Measurements from ENCODE around the gene PTPRN2. TPM values are rescaled to one million over a fixed set of nuclear protein-coding genes. Genes with fewer than 3 reads are reported as not detected.

PTPRN2 gene
- total and polyA plus RNA-seq, 2 of the 13 experiments (the other 11 are each of a cell fraction or from before 2014, with no cell fraction given) = 2.5 to 24.2 TPM

- CTCF ChIA-PET (ENCODE audit: low intra/inter-chr PET ratio, low total read pairs) = no interaction called here
- H3K4me3 ChIP-seq (replicated peaks in 1 of 3; ENCODE audit: insufficient read depth in 1 of 3, low read depth in 2 of 3, low read length in 3 of 3) = no peak overlapping the region
- H3K9ac ChIP-seq (ENCODE audit: insufficient read depth, low read depth, low read length) = no peak overlapping the region
- intact Hi-C loops (cut with micrococcal nuclease; ENCODE audit: unreplicated experiment) (no loop called here), in situ Hi-C loops (cut with HindIII; ENCODE audit: extremely low pct_ligation_motif_present, low pct_unique_long_range_greater_than_20kb) (no loop called here)
- no peak overlapping the region for H3K4me2 ChIP-seq (ENCODE audit: low read depth, low read length)
- TF ChIP-seq, protein P1, sequence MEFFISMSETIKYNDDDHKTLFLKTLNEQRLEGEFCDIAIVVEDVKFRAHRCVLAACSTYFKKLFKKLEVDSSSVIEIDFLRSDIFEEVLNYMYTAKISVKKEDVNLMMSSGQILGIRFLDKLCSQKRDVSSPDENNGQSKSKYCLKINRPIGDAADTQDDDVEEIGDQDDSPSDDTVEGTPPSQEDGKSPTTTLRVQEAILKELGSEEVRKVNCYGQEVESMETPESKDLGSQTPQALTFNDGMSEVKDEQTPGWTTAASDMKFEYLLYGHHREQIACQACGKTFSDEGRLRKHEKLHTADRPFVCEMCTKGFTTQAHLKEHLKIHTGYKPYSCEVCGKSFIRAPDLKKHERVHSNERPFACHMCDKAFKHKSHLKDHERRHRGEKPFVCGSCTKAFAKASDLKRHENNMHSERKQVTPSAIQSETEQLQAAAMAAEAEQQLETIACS (CRISPR knock-in tag; IDR thresholded peaks at IDR 0.05) = no peak
- TF ChIP-seq ZNF432 (CRISPR knock-in tag; IDR thresholded peaks at IDR 0.05; ENCODE audit: borderline replicate concordance) (no peak), THAP7 (CRISPR knock-in tag; IDR thresholded peaks at IDR 0.05) (no peak), ZNF460 (CRISPR knock-in tag; IDR thresholded peaks at IDR 0.05; ENCODE audit: borderline replicate concordance) (no peak), ZNF550 (CRISPR knock-in tag; IDR thresholded peaks at IDR 0.05; ENCODE audit: borderline replicate concordance) (no peak), TBL1XR1 (IDR thresholded peaks at IDR 0.05; ENCODE audit: borderline replicate concordance, low read length, partially characterized antibody) (no peak), SP2 (CRISPR knock-in tag; IDR thresholded peaks at IDR 0.05) (no peak), ZNF780A (CRISPR knock-in tag; IDR thresholded peaks at IDR 0.05) (peak; percentile 99), ZFP36 (IDR thresholded peaks at IDR 0.05; ENCODE audit: borderline replicate concordance, low read depth, low read length, partially characterized antibody) (peak; percentile 63), HHEX (CRISPR knock-in tag; IDR thresholded peaks at IDR 0.05) (no peak), ZBTB1 (CRISPR knock-in tag; IDR thresholded peaks at IDR 0.05; ENCODE audit: borderline replicate concordance) (no peak), ZBTB42 (CRISPR knock-in tag; IDR thresholded peaks at IDR 0.05) (no peak)
- TF ChIP-seq, protein P2, sequence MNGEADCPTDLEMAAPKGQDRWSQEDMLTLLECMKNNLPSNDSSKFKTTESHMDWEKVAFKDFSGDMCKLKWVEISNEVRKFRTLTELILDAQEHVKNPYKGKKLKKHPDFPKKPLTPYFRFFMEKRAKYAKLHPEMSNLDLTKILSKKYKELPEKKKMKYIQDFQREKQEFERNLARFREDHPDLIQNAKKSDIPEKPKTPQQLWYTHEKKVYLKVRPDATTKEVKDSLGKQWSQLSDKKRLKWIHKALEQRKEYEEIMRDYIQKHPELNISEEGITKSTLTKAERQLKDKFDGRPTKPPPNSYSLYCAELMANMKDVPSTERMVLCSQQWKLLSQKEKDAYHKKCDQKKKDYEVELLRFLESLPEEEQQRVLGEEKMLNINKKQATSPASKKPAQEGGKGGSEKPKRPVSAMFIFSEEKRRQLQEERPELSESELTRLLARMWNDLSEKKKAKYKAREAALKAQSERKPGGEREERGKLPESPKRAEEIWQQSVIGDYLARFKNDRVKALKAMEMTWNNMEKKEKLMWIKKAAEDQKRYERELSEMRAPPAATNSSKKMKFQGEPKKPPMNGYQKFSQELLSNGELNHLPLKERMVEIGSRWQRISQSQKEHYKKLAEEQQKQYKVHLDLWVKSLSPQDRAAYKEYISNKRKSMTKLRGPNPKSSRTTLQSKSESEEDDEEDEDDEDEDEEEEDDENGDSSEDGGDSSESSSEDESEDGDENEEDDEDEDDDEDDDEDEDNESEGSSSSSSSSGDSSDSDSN (CRISPR knock-in tag; IDR thresholded peaks at IDR 0.05) = no peak
- TF ChIP-seq, protein P3, sequence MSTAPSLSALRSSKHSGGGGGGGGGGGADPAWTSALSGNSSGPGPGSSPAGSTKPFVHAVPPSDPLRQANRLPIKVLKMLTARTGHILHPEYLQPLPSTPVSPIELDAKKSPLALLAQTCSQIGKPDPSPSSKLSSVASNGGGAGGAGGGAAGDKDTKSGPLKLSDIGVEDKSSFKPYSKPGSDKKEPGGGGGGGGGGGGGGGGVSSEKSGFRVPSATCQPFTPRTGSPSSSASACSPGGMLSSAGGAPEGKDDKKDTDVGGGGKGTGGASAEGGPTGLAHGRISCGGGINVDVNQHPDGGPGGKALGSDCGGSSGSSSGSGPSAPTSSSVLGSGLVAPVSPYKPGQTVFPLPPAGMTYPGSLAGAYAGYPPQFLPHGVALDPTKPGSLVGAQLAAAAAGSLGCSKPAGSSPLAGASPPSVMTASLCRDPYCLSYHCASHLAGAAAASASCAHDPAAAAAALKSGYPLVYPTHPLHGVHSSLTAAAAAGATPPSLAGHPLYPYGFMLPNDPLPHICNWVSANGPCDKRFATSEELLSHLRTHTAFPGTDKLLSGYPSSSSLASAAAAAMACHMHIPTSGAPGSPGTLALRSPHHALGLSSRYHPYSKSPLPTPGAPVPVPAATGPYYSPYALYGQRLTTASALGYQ (CRISPR knock-in tag; IDR thresholded peaks at IDR 0.05) = no peak
- POLR2A ChIA-PET = no interaction called here
- H3K27me3 ChIP-seq (ENCODE audit: control insufficient read depth in 1 of 2, insufficient read depth in 2 of 2, low read length in 2 of 2) = no peaks in the 10 kb centered on the region
- H2AFZ ChIP-seq (ENCODE audit: low read length) = no peak overlapping the region
- 92% methylated on average over 11 of the region's 14 CpGs for WGBS (ENCODE audit: low lambda C conversion rate)
- peaks cover 2% of the 10 kb centered on the region for H3K79me2 ChIP-seq (ENCODE audit: insufficient read depth, low read length)
- peaks cover 27% of the 10 kb centered on the region for H3K4me1 ChIP-seq (ENCODE audit: insufficient read depth, low read length)
- H3K36me3 ChIP-seq (replicated peaks in 1 of 2; ENCODE audit: control insufficient read depth in 1 of 2, insufficient read depth in 2 of 2, low read length in 2 of 2) = peaks cover 0 to 1% of the 10 kb centered on the region in 2 experiments; a peak in 2 of 5 replicates
- ATAC-seq (no peak), FAIRE-seq (no peak), DNase-seq (ENCODE audit: low spot score) (no peak)
- H3K9me3 ChIP-seq (ENCODE audit: low read length) = no peaks in the 10 kb centered on the region; the same call in 1 of the 2 replicates
- H4K20me1 ChIP-seq (ENCODE audit: insufficient read depth, low read length) = peaks cover 22% of the 10 kb centered on the region; the same call in 1 of the 2 replicates
- H3K27ac ChIP-seq (ENCODE audit: extremely low read length, insufficient read depth, low read length) = no peak overlapping the region
- BruUV-seq (replicated peaks) = no TSS peak
Observed at GRCh38 chr7:158505683-158506082, 81.9 kb downstream of the PTPRN2 start.
